Fibroblast of pulmonary artery (primary cell): ENCODE data around the gene MUC4.

Experiments
- DNase-seq: peaks from one replicate; pipeline ENCODE4 v3.0.0-alpha.2; 2010; ENCODE audit warnings: low read depth
- H3K4me3 ChIP-seq: replicated peaks from 2 replicates; pipeline ENCODE4 v1.5.1; 2011; ENCODE audit warnings: low read depth, mild to moderate bottlenecking, control low read depth, low read length, moderate library complexity
- CTCF ChIP-seq: IDR thresholded peaks from 2 replicates; pipeline ENCODE4 v1.5.1; 2011; ENCODE audit warnings: mild to moderate bottlenecking, control low read depth, low read length, inconsistent platforms; ENCODE audit errors: missing control alignments

MUC4 gene

DNA sequence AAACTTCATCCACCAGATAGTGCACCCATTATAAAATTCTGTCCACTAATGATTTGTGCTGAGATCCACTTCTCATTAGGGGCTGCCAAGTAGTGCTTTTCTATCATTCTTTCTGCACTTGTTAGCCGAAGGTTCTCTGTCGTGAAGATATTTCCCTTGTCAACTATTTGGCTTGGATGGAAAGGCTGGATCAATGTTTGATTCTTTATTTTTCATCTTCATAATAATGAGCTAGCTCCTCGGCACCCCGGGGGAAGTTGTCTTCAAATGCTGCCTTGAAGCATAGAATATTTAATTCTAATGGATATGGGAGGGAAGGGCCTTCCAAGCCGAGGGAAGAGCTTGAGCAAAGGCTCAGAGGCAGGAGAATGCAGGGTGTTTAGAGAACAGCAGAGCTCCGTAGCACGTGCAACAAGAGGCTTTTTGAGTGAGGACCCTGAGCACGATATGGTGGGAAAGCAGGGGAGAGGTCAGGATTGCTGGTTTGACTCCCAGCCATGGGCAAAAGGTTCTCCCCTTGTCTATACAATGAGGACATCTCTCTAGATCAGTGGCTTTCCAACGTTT is 107.2 kb downstream of the MUC4 start:
- no peak for DNase-seq
- H3K4me3 ChIP-seq: no peak overlapping the region
- no peak for TF ChIP-seq CTCF

- TF ChIP-seq CTCF: no peak
- DNase-seq: no peak
- no peak overlapping the region for H3K4me3 ChIP-seq
Observed at GRCh38 chr3:195703776-195704175, 108.0 kb downstream of the MUC4 start.

DNA sequence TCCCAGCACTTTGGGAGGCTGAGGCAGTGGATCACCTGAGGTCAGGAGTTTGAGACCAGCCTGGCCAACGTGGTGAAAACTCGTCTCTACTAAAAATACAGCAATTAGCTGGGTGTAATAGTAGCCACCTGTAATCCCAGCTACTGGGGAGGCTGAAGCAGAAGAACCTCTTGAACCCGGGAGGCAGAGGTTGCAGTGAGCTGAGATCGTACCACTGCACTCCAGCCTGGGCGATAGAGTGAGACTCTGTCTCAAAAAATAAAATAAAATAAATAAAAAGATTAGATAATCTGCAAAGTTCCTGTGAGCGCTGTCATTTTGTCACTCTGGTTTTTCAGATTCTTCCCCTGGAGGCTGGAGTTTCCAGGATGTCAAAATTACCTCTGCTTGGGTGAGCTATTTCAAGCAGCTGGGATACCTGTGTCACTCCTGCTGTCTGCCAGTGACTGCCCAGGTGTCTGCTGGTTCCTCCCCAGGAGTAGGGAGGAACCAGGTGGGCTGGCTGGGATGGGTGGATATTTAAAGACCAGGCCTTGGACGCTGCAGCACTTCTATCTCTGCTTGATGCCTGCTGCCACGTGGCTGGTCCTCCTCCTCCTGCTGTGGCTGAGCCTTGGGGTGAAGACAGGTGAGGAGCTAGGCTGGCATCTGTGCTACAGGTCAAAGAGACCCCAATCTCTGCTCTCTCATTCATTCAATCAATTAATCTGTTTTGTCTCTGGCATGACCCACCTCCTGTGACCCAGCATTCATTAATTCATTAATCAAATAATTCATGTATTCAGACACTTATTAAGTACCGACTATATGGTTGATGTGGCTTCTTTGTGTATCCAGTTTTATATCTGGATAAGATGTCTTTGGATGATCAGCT is 110.5 kb downstream of the MUC4 start:
- H3K4me3 ChIP-seq: no peak overlapping the region
- no peak for DNase-seq
- TF ChIP-seq CTCF: no peak

DNA sequence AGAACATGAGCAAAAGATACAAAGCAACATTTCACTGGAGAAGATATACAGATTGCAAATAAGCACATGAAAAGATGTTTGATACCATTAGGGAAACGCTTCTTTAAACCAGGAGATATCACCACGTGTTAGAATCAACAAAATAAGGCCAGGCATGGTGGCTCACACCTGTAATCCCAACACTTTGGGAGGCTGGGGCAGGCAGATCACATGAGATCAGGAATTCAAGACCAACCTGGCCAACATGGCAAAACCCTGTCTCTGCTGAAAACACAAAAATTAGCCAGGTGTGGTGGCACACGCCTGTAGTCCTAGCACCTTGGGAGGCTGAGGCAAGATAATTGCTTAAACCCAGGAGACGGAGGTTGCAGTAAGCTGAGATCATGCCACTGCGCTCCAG is 111.4 kb downstream of the MUC4 start:
- TF ChIP-seq CTCF: no peak
- no peak overlapping the region for H3K4me3 ChIP-seq
- no peak for DNase-seq

DNA sequence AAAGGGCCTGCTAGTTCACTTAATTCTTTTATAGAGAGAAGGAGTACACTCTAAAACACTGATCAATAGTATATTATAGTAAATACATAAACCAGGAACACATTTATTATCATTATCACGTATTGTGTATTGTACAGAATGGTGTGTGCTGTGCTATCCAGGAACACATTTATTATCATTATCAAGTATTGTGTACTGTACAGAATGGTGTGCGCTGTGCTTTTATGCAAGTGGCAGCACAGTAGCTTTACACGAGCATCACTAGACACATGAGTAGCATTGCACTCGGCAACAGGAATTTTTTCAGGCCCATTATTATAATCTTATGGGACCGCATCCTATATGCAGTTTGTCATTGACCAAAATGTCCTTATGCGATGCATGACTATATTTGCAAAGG is 111.9 kb downstream of the MUC4 start:
- TF ChIP-seq CTCF: no peak
- no peak for DNase-seq
- H3K4me3 ChIP-seq: no peak overlapping the region

- TF ChIP-seq CTCF: no peak
- H3K4me3 ChIP-seq: no peak overlapping the region
- no peak for DNase-seq
Observed at GRCh38 chr3:195699388-195699771, 112.3 kb downstream of the MUC4 start.
